Naive thymus-derived CD4-positive, alpha-beta T cell (primary cell): Measurements from ENCODE around the gene PRDM16. TPM values are rescaled to one million over a fixed set of nuclear protein-coding genes. Genes with fewer than 3 reads are reported as not detected.
A peak's percentile ranks its signal among the peaks of the same experiment; 100 is the strongest.

Experiments
- ATAC-seq: fragments of 150-1000 bp; cut with Tn5 transposase; 2 replicates; pipeline ENCODE4 v1.10.0; 2021; ENCODE audit warnings: mild to moderate bottlenecking, moderate library complexity
- CTCF ChIA-PET: fragments of 350-600 bp; sonication (Branson Sonifier 250); formaldehyde crosslinking; loops from one replicate; lab custom pipeline; 2021; ENCODE audit warnings: antibody characterized with exemption; lab: Charles Lee
- POLR2A ChIA-PET: fragments of 350-600 bp; sonication (Branson Sonifier 250); formaldehyde crosslinking; loops from one replicate; lab custom pipeline; 2021; ENCODE audit warnings: antibody characterized with exemption, inconsistent platforms; lab: Charles Lee
- DNase-seq, 9 donors: peaks; one replicate each; pipeline versions ENCODE4 v3.0.0 to v3.0.0-alpha.2; 2020 to 2022; ENCODE audit warnings: mixed read lengths in 1 of 9
- H3K27ac ChIP-seq: one replicate; pipeline ENCODE4 v1.7.0; 2013; ENCODE audit warnings: mild to moderate bottlenecking, low read depth, low read length, moderate library complexity
- H3K27me3 ChIP-seq, 2 donors: one replicate each; pipeline ENCODE4 v1.7.0; 2013; ENCODE audit warnings: low read length in 2 of 2, mild to moderate bottlenecking in 2 of 2, moderate library complexity in 2 of 2; ENCODE audit not compliant: control insufficient read depth in 2 of 2, insufficient read depth in 2 of 2
- H3K36me3 ChIP-seq, 3 experiments: 1 replicate in 2 of 3; 2 replicates in 1 of 3; pipeline ENCODE4 v1.7.0; 2013; ENCODE audit warnings: low read length in 3 of 3, mild to moderate bottlenecking in 3 of 3, moderate library complexity in 1 of 3; ENCODE audit not compliant: insufficient read depth in 3 of 3, control insufficient read depth in 2 of 3
- H3K4me1 ChIP-seq, 2 donors: one replicate each; pipeline ENCODE4 v1.7.0; 2013; ENCODE audit warnings: low read length in 2 of 2, mild to moderate bottlenecking in 2 of 2, moderate library complexity in 1 of 2; ENCODE audit not compliant: control insufficient read depth in 2 of 2, insufficient read depth in 2 of 2
- H3K4me3 ChIP-seq: 2 replicates; pipeline ENCODE4 v1.7.0; 2013; ENCODE audit warnings: mild to moderate bottlenecking, low read length
- H3K9me3 ChIP-seq, 3 experiments: 1 replicate in 2 of 3; 2 replicates in 1 of 3; pipeline ENCODE4 v1.7.0; 2013; ENCODE audit warnings: low read length in 3 of 3; ENCODE audit not compliant: control insufficient read depth in 2 of 3
- H3K27ac Mint-ChIP-seq, 9 donors: one replicate each; pipeline ENCODE4 v1.8.0; 2020 to 2022; ENCODE audit warnings: mixed read lengths in 9 of 9, mild to moderate bottlenecking in 8 of 9, moderate library complexity in 5 of 9, inconsistent platforms in 2 of 9
- H3K27me3 Mint-ChIP-seq, 5 donors: one replicate each; pipeline ENCODE4 v1.8.0; 2021 to 2022; ENCODE audit warnings: mixed read lengths in 5 of 5, mild to moderate bottlenecking in 1 of 5
- H3K36me3 Mint-ChIP-seq, 5 donors: one replicate each; pipeline ENCODE4 v1.8.0; 2020 to 2022; ENCODE audit warnings: mixed read lengths in 5 of 5, mild to moderate bottlenecking in 3 of 5, inconsistent platforms in 1 of 5
- H3K4me1 Mint-ChIP-seq, 7 donors: one replicate each; pipeline ENCODE4 v1.8.0; 2020 to 2022; ENCODE audit warnings: mixed read lengths in 7 of 7, mild to moderate bottlenecking in 3 of 7, inconsistent platforms in 1 of 7
- H3K4me3 Mint-ChIP-seq, 10 donors: one replicate each; pipeline ENCODE4 v1.8.0; 2020 to 2022; ENCODE audit warnings: mild to moderate bottlenecking in 10 of 10, mixed read lengths in 10 of 10, moderate library complexity in 6 of 10, inconsistent platforms in 2 of 10
- H3K9me3 Mint-ChIP-seq, 11 donors: one replicate each; pipeline ENCODE4 v1.8.0; 2020 to 2022; ENCODE audit warnings: mixed read lengths in 11 of 11, mild to moderate bottlenecking in 4 of 11, inconsistent platforms in 1 of 11, moderate library complexity in 1 of 11
- intact Hi-C, 2 donors: fragments of 100-400 bp; cut with micrococcal nuclease; formaldehyde crosslinking; loops; one replicate each; pipeline ENCODE4 v1.15.1; 2023
- polyA plus RNA-seq, 2 donors: library from polyadenylated mRNA; unstranded; fragments of 300-500 nt; fragmentation: Illumina TruSeq; gene quantifications; one replicate each; pipeline ENCODE4 v1.2.3, GENCODE V29; 2021
- total RNA-seq, 6 experiments: library from RNA in 5 of 6; stranded (reverse) in 5 of 6; gene quantifications; 1 replicate in 5 of 6; 2 replicates in 1 of 6; pipeline ENCODE4 v1.2.3 and lab custom pipeline; 2021 to 2026

PRDM16 gene
- total and polyA plus RNA-seq, 7 experiments from 2014 or later: 0.05 to 0.61 (median 0.36) TPM; not detected in 2

DNA sequence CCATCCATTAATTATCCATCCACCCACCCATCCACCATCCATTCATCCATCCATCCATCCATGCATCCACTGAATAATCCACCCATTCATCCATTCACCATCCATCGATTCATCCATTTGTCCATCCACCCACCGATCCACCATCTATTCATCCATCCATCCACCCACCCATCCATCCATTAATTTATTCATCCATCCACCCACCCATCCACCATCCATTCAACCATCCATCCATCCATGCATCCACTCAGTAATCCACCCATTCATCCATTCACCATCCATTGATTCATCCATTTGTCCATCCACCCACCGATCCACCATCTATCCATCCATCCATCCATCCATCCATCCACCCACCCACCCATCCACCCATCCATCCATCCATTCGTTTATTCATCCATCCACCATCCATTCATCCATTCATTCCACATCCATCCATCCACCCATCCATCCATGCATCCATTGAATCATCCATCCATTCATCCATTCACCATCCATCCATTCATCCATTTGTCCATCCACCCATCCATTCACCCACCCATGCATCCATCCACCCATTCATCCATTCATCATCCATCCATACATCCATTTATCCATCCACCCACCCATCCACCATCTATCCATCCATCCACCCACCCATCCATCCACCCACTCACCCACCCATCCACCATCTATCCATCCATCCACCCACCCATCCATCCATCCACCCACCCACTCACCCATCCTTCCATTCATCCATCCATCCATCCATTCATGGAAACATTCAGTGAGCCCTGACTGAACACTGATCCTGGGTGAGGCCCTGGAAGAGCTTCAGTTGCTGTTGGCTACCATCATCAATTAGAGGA lies 302.1 kb downstream of the PRDM16 start:
- Histone ChIP-seq H3K4me1 (peaks cover 13 to 18% of the 10 kb centered on the region in 2 donors), H3K9me3 (no peaks in the 10 kb centered on the region), H3K27ac (no peak overlapping the region), H3K27me3 (no peaks in the 10 kb centered on the region), H3K36me3 (no peaks in the 10 kb centered on the region), H3K4me3 (no peak overlapping the region)
- intact Hi-C loops: no loop called here
- H3K4me3 Mint-ChIP-seq: peak overlapping the region in 1 of 10 donors; percentile 23
- peaks cover 0 to 25% (median 8%) of the 10 kb centered on the region in 5 donors for H3K27me3 Mint-ChIP-seq
- no peaks in the 10 kb centered on the region for H3K36me3 Mint-ChIP-seq
- H3K4me1 Mint-ChIP-seq: peaks cover 0 to 18% (median 10%) of the 10 kb centered on the region in 7 donors
- peaks cover 0 to 6% (median 0%) of the 10 kb centered on the region in 11 donors for H3K9me3 Mint-ChIP-seq
- DNase-seq (no peak), ATAC-seq (no peak)
- ChIA-PET CTCF (no interaction called here), POLR2A (no interaction called here)
- peak overlapping the region in 3 of 9 donors; percentile 4 to 48 (median 36) for H3K27ac Mint-ChIP-seq

DNA sequence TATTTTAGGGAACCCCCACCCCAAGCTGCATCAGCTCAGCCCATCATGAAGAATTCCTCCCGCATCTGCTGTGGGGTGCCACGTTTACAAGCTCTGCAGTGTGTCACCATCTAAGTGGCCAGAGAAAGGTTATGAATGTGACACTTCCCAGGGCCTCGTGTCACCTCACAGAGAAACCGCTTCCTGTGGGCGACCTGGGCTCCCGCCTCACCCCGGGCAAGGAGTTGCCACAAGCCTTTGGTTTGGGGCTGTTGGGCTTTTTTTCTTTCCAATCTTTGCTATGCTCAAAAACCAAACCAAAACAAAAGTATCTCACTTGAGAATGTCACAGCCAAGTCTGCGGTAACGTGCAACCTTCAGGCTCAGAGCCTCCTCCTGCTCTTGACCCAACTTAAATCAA lies 303.3 kb downstream of the PRDM16 start:
- intact Hi-C loops: no loop called here
- H3K27ac ChIP-seq: no peak overlapping the region
- Mint-ChIP-seq H3K9me3 (peaks cover 0 to 6% (median 0%) of the 10 kb centered on the region in 11 donors), H3K4me3 (peak overlapping the region in 2 of 10 donors; percentile 42 to 50), H3K27me3 (peaks cover 0 to 25% (median 12%) of the 10 kb centered on the region in 5 donors), H3K4me1 (peaks cover 0 to 18% (median 10%) of the 10 kb centered on the region in 7 donors), H3K36me3 (no peaks in the 10 kb centered on the region), H3K27ac (no peak overlapping the region)
- peak; percentile 31 for ATAC-seq
- POLR2A ChIA-PET: no interaction called here
- CTCF ChIA-PET: no interaction called here
- DNase-seq: no peak
- no peaks in the 10 kb centered on the region for H3K36me3 ChIP-seq
- peaks cover 13 to 18% of the 10 kb centered on the region in 2 donors for H3K4me1 ChIP-seq
- no peaks in the 10 kb centered on the region for H3K27me3 ChIP-seq
- no peak overlapping the region for H3K4me3 ChIP-seq
- no peaks in the 10 kb centered on the region for H3K9me3 ChIP-seq

DNA sequence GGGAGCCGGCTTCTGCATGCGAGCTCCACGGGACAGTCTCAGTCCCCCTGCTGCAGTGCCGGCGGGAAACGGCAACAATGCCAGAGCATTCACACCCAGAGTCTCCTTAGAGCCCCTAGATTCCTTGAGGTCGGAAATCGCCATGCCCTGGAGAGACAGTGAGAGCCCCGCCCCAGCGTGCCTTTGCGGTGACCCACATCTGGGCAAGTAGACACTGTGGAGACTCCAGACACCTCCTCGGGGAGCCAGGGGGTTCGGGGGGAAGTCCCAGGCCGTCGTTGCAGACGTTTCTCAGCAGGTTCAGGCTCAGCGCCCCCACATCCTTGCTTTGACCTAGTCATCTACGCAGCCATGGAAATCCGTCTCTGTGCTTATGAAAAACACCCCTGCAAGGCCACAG lies 304.2 kb downstream of the PRDM16 start:
- H3K4me3 Mint-ChIP-seq: no peak overlapping the region
- ChIA-PET POLR2A (no interaction called here), CTCF (no interaction called here)
- no peaks in the 10 kb centered on the region for H3K27me3 ChIP-seq
- H3K27ac Mint-ChIP-seq: no peak overlapping the region
- no peaks in the 10 kb centered on the region for H3K36me3 ChIP-seq
- no peak overlapping the region for H3K27ac ChIP-seq
- H3K9me3 ChIP-seq: no peaks in the 10 kb centered on the region
- H3K36me3 Mint-ChIP-seq: no peaks in the 10 kb centered on the region
- H3K9me3 Mint-ChIP-seq: peaks cover 0 to 6% (median 0%) of the 10 kb centered on the region in 11 donors
- H3K27me3 Mint-ChIP-seq: peaks cover 0 to 19% (median 12%) of the 10 kb centered on the region in 5 donors
- peaks cover 0 to 18% (median 10%) of the 10 kb centered on the region in 7 donors for H3K4me1 Mint-ChIP-seq
- no peak overlapping the region for H3K4me3 ChIP-seq
- no peak for ATAC-seq
- H3K4me1 ChIP-seq: peaks cover 13 to 18% of the 10 kb centered on the region in 2 donors
- intact Hi-C loops: no loop called here
- no peak for DNase-seq

DNA sequence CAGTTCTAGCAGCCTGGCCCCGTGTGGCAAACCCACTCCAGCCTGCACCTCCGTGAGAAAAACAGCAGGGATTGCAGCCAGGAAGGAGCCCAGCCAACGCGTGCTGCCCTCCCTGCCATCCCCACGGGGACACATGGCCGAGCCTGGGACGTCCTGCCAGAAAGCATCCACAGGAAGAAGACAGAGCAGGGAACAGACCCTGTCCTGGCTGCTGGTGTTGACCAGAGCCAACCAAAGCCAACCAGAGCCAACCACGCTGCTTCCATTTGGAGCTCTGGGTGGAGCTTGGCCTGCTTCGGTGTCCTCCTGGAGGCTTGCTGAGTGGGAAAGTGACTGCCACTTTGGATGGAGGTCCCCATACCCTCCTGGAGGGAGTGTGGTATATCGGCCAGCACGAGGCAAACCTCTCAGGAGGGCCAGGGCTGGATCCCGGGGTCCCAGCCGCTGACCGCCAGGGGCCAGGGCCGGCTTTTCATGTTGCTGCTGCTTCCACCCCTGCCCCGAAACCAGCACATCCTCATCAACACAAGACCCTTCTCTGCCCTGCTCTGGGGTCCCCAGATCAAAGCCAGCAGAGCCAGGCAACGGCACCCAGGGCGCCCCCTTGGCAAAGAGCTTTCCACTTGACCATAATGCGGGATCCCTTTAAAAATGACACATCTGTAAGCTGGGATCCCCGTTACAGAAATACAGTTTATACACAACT lies 304.9 kb downstream of the PRDM16 start:
- no peaks in the 10 kb centered on the region for H3K36me3 Mint-ChIP-seq
- no peak overlapping the region for H3K27ac Mint-ChIP-seq
- ATAC-seq (no peak), DNase-seq (no peak)
- no peaks in the 10 kb centered on the region for H3K36me3 ChIP-seq
- POLR2A ChIA-PET: no interaction called here
- H3K4me1 Mint-ChIP-seq: peaks cover 0 to 18% (median 10%) of the 10 kb centered on the region in 7 donors
- intact Hi-C loops: no loop called here
- peaks cover 13 to 18% of the 10 kb centered on the region in 2 donors for H3K4me1 ChIP-seq
- H3K9me3 Mint-ChIP-seq: peaks cover 0 to 6% (median 0%) of the 10 kb centered on the region in 11 donors
- H3K27me3 ChIP-seq: no peaks in the 10 kb centered on the region
- H3K27me3 Mint-ChIP-seq: peaks cover 0 to 19% (median 12%) of the 10 kb centered on the region in 5 donors
- no peak overlapping the region for H3K4me3 ChIP-seq
- no peaks in the 10 kb centered on the region for H3K9me3 ChIP-seq
- CTCF ChIA-PET: no interaction called here
- no peak overlapping the region for H3K4me3 Mint-ChIP-seq
- H3K27ac ChIP-seq: no peak overlapping the region

DNA sequence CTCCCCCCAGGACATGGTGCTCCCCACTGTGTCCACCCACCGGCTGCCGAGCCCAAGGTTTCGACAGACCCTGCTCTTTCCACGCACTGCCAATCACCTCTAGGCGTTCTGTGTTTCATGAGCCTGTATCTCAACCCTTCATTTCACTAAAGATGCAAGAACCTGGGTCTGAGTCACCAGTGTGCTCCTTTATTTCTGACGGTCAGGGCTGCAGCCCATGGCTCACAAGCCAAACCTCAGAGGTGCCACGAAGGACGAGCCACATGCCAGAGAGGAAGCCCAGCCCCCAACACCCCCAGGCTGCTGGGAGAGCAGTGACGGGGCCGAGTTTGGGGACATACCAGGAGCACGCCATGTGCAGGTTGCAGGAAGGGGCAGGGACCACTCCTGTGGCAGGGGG lies 306.2 kb downstream of the PRDM16 start:
- H3K36me3 Mint-ChIP-seq: no peaks in the 10 kb centered on the region
- no peak overlapping the region for H3K4me3 ChIP-seq
- no peak overlapping the region for H3K4me3 Mint-ChIP-seq
- no peak overlapping the region for H3K27ac Mint-ChIP-seq
- peaks cover 13 to 18% of the 10 kb centered on the region in 2 donors for H3K4me1 ChIP-seq
- POLR2A ChIA-PET: no interaction called here
- ATAC-seq (no peak), DNase-seq (no peak)
- no peak overlapping the region for H3K27ac ChIP-seq
- H3K36me3 ChIP-seq: no peaks in the 10 kb centered on the region
- H3K4me1 Mint-ChIP-seq: peaks cover 0 to 18% (median 10%) of the 10 kb centered on the region in 7 donors
- no peaks in the 10 kb centered on the region for H3K9me3 ChIP-seq
- intact Hi-C loops: no loop called here
- no peaks in the 10 kb centered on the region for H3K27me3 ChIP-seq
- peaks cover 0 to 19% (median 8%) of the 10 kb centered on the region in 5 donors for H3K27me3 Mint-ChIP-seq
- CTCF ChIA-PET: no interaction called here
- peaks cover 0 to 6% (median 0%) of the 10 kb centered on the region in 11 donors for H3K9me3 Mint-ChIP-seq

DNA sequence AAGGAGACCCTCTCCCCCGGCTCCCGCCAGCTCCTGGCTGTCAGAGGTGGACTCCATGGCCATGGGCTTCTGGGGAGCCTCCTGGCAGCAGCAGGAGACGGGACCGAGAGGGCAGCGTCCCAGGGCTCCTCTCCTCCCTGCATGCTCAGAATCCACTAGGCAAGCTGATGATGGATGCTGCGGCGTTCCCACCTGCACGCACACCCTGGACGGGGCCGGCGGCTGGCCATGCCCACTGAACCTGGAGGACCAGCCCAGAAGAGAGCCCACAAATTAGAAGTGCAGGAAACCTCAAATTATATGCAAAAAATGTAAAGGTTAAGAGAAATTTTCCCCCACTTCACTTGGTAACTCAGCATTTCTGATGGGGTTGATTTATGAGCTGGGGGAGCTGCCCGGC lies 308.2 kb downstream of the PRDM16 start:
- Histone ChIP-seq H3K36me3 (no peaks in the 10 kb centered on the region), H3K27me3 (no peaks in the 10 kb centered on the region), H3K9me3 (no peaks in the 10 kb centered on the region), H3K27ac (no peak overlapping the region), H3K4me3 (no peak overlapping the region), H3K4me1 (peaks cover 13 to 15% of the 10 kb centered on the region in 2 donors)
- Mint-ChIP-seq H3K27me3 (peaks cover 0 to 14% (median 7%) of the 10 kb centered on the region in 5 donors), H3K4me1 (peaks cover 0 to 15% (median 10%) of the 10 kb centered on the region in 7 donors), H3K4me3 (no peak overlapping the region), H3K27ac (no peak overlapping the region), H3K36me3 (no peaks in the 10 kb centered on the region), H3K9me3 (peaks cover 0 to 2% (median 0%) of the 10 kb centered on the region in 11 donors)
- ATAC-seq (no peak), DNase-seq (no peak)
- intact Hi-C loops: no loop called here
- ChIA-PET POLR2A (no interaction called here), CTCF (no interaction called here)
